EL (cell line): Measurements from ENCODE around the gene NF2.

Source experiments
- DNase-seq: peaks from one replicate; pipeline ENCODE4 v3.0.0-alpha.2; 2016

NF2 gene

GRCh38 chr22:29726512-29727130, 123.2 kb downstream of the NF2 start:
- peak; percentile 23 for DNase-seq

GRCh38 chr22:29727131-29727523, 123.7 kb downstream of the NF2 start:
- DNase-seq = peak; percentile 50

DNA sequence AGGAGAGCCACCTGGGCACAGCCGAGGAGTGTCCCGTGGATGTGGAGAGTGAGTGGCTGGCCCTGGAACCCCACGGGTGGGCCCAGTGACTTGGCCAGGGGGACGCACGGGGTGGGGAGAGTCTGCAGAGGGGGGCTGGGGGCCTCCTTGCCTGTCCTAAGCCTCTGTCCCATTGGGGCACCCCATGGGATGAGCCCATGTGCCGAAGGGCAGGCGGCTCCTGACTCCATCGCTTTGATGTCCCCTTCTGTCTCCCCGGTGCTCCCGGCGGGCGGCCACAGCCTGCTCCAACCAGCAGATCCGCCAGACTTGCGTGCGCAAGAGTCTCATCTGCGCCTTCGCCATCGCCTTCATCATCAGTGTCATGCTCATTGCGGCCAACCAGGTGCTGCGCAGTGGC, 125.7 kb downstream of the NF2 start:
- no peak for DNase-seq

DNA sequence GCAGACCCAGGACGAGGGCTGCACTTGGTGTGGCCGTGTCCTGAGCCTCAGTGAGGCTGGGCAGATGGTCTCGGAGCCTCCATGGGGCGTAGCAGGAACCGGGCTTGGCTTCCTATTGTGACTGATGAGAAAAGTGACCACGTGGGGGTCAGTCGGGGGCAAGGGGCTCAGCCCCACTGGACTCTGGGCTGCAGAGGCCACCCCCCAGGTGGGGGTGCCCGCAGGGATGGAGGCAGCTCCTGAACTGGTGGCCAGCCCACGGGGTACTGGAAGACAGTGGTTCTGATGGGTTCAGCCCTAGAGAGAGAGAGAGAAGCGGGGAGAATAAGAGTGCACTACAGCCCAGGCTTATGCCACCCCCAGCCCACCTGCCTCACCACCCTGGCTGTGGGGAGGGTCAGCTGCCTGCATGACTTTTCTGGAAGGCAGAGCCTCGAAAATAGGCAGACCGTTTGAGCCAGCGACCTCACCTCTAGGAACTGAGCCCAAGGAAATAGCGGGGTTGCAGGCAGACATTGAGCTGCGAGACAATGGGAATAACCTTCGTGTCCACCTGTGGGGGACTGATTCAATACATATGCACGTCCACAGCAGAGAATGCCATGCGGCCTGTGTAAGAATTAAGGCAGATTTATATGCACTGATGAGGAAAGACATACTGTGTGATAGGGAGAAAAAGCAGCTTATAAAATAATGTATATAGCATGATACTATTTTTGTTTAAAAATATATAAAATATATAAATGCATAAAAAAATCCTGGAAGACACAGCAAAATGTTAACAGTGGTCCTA, 127.8 kb downstream of the NF2 start:
- no peak for DNase-seq

DNA sequence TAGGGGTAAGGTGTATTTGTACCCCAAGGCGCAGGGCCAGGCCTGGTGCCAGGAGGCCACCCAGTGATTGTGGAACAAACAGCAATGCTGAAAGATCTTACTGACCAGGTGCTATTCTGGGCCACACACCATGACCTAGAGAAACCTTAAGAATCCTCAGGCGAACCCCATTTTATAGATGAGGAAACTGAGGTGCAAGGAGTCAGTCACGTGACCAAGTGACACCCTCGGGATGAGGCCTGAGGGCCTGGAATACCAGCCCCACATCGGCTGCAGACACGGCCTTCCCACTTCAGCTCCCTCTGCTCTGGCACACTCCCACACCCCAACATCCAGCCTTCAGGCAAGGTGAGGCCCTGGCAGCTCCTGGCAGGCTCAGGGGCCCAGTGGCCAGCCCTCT, 129.4 kb downstream of the NF2 start:
- DNase-seq = no peak

GRCh38 chr22:29733362-29734201, 130.1 kb downstream of the NF2 start:
- no peak for DNase-seq

DNA sequence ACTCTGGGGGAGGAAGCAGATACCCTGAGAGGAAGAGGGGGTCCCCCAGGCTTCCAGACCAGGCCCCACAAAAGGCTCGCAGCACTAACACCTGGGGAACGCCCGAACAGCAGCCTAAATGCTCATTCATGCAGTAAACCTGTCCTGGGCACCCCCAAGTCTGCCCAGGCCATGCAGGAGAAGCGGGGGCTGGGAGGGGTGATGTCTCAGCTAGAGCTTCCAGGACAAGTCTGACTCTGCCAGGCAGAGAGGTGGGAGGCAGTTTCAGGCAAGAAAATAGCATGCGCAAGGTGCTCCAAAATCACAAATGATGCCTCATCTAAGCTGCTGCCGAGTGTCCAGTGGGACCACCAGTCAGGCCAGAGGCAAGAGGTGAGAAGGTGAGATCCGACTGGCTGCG, 131.0 kb downstream of the NF2 start:
- no peak for DNase-seq

DNA sequence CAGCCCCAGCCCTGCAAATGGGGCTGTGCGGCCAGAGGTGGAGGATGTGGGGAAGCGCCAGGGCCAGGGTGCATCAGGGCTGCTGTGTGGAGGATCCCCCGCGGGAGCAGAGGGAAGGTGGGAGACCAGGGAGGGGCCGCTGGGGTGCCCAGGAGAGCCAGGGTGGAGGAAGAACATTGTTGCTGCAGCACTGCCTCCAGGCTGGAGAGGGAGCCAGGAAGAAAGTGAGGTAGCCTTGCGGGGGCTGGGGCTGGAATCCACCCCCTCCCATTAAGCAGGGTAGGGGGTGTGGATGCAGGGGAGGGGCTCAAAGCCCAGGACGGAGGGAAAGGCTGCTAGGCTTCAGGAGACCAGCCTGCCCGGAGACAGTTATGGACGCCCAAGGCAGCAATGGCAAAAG, 131.4 kb downstream of the NF2 start:
- DNase-seq = no peak

GRCh38 chr22:29735416-29735815, 132.0 kb downstream of the NF2 start:
- DNase-seq = no peak

DNA sequence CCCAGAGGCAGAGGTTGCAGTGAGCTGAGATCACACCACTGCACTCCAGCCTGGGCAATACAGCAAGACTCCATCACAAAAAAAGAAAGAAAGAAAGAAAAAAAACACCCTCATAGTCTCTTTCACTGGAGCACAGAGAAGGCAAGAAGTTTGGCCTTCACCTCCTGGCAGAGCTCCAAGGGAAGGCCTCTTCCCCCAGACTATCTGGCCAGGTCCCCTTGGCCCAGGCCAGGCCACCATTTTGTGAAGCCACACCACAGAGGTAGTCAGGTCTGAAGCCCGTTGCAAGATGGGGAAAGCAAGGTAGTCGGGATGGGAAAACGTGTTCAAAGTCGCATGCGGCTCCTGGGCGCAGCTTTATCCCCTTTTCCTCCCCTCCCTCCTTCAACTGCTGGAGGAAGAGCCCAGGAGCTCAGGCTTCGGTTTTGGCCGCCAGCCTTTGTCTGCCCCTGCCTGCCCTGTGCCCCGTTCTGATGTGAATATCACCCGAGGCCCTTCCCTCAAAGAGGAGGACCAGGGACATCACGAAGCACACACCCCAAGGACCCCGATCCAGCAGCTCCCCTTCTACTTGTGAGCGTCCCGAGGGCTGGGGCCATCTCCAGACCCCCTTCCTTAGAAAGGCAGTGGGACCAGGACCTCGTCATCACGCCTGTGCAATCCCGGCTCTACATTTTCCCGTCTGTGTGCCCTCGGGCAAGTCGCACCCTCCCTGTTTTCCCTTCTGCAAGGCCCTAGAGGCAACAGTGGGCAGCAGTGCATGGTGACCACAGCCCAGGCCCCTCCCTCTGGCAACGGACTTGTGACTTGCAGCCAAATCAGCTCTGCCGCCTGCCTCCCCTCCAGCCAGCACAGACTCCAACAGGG, 134.1 kb downstream of the NF2 start:
- no peak for DNase-seq

GRCh38 chr22:29738118-29738815, 134.8 kb downstream of the NF2 start:
- DNase-seq = no peak

DNA sequence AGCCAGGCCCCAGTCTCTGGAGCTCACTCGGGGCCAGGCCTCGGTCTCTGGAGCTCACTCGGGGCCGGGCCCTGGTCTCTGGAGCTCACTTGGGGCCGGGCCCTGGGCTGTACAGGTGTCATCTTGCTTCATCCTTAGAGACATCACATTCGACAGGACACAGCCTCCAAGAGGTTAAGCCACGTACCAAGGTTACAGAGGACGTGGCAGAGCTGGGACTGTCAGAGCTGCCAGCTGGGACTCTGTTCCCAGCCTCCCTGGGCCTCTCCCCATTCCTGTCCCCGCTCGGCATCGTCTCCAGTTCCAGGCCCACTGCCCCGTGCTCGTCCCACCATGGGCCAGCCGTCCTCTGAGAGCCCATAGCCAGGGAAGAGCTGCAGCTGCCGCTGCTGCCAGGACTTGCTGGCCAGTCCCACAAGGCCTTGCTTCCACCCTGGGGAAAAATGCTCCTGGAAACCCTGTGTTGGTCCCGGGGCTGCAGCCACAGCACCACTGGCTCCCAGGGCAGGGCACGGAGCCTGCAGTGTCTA, 136.0 kb downstream of the NF2 start:
- no peak for DNase-seq

DNA sequence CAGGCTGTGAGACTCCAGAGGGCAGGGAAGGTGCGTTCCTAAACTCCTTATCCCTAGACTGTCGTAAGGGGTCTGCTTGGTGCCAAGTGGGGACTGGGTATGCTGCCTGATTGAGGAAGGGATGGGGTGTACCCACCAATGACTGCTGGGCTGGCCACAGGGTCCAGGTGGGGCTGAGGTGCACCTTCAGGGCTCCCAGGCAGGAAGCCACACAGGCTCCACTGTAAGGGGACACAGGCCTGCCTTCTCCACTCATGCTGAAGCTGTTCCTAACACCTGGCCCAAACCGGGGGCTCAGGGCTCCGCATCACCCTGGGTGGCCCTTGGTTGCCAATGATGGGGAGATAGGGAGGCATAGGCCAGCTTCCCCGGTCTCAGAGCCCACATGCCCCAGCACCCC, 136.8 kb downstream of the NF2 start:
- no peak for DNase-seq

DNA sequence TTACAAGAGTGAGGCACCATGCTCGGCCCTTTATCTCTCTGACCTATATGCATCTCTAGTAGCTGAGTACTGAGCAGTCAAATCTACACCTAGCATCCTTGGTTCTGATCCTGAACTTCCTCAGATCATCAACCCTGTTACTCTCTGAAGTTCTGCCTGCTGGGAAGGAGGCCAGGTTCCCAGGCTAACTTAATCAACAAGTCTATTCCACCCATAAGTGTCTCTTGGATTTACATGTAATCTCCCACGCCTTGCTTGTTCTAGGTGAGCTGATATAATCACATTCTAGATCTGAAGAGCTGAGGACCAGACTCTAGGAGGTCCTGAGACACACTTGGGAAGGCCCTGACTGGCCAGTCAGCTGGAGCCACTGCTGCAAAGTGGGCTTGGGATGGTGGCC, 138.5 kb downstream of the NF2 start:
- no peak for DNase-seq

DNA sequence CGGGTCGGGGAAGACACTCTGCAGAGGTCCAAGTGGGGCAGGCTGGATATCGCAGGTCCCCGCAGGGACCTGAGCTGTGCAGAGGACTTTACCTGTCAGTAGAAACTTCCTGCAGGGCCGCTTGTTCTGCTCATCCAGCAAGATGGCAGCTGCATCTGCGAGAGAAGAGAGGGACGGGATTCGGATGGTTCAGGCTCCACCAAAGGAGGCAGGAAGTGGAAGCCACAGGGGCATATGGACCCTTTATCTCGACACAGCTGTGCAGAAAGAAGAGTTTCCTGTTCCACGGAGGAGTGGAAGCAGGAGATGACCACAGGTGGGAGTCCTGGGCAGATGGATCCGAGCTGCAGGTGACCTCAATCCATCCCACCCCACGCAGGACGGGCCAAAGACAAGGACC, 138.9 kb downstream of the NF2 start:
- no peak for DNase-seq

DNA sequence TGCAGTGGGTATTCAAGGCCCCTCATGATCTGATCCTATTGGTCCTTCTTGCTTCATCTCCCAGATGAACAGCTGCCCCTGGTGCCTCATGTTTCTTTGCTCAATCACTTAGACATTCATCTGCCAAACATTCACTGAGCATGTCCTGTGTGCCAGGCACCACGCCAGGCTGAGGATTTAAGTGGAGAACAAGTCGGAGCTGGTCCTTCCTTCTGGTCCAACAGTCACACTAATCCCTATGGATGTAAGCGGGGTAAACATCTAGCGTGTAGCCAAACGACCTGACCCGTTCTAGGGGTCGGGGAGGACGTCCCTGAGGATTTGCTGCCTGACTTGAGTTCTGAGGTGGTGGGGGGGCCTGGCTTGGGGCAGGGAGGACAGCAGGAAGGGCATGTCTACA, 141.5 kb downstream of the NF2 start:
- peak; percentile 47 for DNase-seq

- no peak for DNase-seq
Measured at GRCh38 chr22:29747832-29748231, 144.4 kb downstream of the NF2 start.
